Measurements from ENCODE around the gene TLE5. TPM values are rescaled to one million over a fixed set of nuclear protein-coding genes. Genes with fewer than 3 reads are reported as not detected.

Gene TLE5
- total and polyA plus RNA-seq, 8 donors, result 335 to 954 (median 788) TPM

DNA sequence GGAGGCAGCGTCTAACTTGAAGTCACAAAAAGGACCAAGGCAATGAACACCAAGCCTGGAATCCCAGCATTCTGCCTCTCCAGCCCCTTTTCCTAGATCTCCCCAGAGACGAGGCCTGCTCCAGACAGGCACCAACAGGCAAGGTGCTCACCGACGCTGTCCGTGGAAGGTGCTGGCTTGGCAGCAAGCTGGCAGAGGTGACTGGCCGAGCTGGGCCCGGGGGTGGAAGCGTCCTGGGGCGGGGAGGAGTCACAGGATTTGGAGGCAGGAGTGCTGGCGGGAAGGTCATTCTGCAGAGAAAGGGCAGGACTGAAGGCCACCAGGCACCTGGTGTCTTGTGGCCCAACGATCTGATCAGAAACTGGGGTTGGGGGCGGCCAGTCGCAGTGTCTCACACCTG is 51.4 kb downstream of the TLE5 start:
- Histone ChIP-seq H3K9me3 (no peaks in the 10 kb centered on the region), H3K4me1 (no peaks in the 10 kb centered on the region), H3K27me3 (no peaks in the 10 kb centered on the region), H3K4me3 (no peak overlapping the region), H3K36me3 (peaks cover 0 to 50% of the 10 kb centered on the region in 2 donors), H3K27ac (no peak overlapping the region)
- intact Hi-C loops (cut with DNase I), result no loop called here
- TF ChIP-seq, protein P1, sequence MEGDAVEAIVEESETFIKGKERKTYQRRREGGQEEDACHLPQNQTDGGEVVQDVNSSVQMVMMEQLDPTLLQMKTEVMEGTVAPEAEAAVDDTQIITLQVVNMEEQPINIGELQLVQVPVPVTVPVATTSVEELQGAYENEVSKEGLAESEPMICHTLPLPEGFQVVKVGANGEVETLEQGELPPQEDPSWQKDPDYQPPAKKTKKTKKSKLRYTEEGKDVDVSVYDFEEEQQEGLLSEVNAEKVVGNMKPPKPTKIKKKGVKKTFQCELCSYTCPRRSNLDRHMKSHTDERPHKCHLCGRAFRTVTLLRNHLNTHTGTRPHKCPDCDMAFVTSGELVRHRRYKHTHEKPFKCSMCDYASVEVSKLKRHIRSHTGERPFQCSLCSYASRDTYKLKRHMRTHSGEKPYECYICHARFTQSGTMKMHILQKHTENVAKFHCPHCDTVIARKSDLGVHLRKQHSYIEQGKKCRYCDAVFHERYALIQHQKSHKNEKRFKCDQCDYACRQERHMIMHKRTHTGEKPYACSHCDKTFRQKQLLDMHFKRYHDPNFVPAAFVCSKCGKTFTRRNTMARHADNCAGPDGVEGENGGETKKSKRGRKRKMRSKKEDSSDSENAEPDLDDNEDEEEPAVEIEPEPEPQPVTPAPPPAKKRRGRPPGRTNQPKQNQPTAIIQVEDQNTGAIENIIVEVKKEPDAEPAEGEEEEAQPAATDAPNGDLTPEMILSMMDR (IDR thresholded peaks at IDR 0.05), result no peak
- no peak for DNase-seq
- no peak for ATAC-seq

DNA sequence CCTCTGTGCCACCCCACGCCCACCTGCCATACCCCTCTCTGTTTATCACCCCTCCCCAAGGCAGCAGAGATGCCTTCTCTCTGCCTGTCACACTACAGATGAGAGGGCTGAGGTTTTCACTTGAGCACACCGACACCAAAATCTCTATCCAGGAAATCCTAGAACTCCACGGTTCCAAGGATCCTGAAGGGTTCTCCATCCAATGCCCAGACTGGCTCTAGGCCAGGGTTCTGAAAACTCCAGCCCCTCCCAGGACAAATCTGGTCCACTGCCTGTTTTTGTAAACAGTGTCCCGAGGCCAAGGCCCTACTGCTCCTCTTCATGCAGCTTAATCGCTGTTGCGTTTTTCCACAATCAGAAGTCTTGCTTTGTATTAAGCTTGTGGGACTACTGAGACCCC is 53.3 kb downstream of the TLE5 start:
- intact Hi-C loops (cut with DNase I), result no loop called here
- TF ChIP-seq, protein P1 (IDR thresholded peaks at IDR 0.05), result no peak
- no peaks in the 10 kb centered on the region for H3K4me1 ChIP-seq
- peaks cover 0 to 55% of the 10 kb centered on the region in 2 donors for H3K36me3 ChIP-seq
- no peak for DNase-seq
- no peaks in the 10 kb centered on the region for H3K27me3 ChIP-seq
- H3K27ac ChIP-seq, result no peak overlapping the region
- no peak for ATAC-seq
- H3K4me3 ChIP-seq, result no peak overlapping the region
- H3K9me3 ChIP-seq, result no peaks in the 10 kb centered on the region

DNA sequence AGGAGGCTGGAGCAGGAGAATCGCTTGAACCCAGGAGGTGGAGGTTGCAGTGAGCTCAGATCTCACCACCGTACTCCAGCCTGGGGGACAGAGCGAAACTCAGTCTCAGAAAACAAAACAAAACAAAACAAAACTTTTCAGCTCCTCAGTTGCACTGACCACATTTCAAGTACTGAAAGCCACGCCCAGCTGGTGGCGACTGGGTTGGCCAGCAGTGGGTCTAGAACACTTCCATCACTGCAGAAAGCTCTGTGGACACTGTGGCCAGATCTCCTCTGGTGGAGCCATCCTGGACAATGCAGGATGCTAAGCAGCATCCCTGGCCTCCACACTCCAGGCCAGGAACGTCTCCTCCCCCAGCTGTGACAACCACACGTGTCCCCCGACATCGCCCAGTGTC is 54.3 kb downstream of the TLE5 start:
- Histone ChIP-seq H3K4me1 (no peaks in the 10 kb centered on the region), H3K4me3 (no peak overlapping the region), H3K36me3 (peaks cover 0 to 46% of the 10 kb centered on the region in 2 donors), H3K27ac (no peak overlapping the region), H3K27me3 (no peaks in the 10 kb centered on the region), H3K9me3 (no peaks in the 10 kb centered on the region)
- ATAC-seq, result no peak
- no peak for DNase-seq
- TF ChIP-seq, protein P1 (IDR thresholded peaks at IDR 0.05), result no peak
- intact Hi-C loops (cut with DNase I), result no loop called here

DNA sequence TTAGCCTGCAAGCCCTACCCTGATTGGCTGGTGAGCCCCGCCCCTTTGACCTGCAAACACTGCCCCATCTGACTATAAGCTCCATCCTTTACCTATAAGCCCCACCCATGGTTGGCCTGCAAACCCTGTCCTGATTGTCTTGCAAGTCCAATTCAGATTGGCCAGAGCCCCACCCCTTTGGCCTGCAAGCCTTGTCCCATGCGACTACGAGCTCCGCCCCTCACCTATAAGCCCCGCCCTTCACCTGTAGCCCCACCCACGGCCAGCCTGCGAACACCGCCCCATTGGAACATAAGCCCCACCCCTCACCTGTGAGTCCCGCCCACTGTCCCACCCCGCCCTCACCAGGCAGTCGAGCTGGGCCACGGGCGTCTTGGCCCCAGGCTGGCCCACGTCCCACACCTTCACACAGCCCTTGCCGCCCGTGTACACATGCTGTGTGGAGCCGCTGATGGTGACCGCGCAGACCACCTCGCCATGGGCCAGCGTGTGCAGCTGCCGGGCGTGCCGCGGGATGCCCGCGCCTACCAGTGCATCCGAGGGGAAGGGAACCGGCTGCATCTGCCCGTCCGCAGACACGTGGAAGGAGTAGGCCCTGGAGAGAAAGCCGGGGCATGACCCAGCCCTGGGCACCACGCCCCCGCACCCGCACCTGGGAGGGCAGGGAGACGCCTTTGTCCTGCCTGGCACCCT is 56.1 kb downstream of the TLE5 start:
- no peak for DNase-seq
- H3K4me3 ChIP-seq, result no peak overlapping the region
- H3K36me3 ChIP-seq, result peaks cover 0 to 54% of the 10 kb centered on the region in 2 donors
- intact Hi-C loops (cut with DNase I), result no loop called here
- no peaks in the 10 kb centered on the region for H3K27me3 ChIP-seq
- TF ChIP-seq, protein P1 (IDR thresholded peaks at IDR 0.05), result no peak
- ATAC-seq, result peak; percentile 15
- no peaks in the 10 kb centered on the region for H3K9me3 ChIP-seq
- H3K27ac ChIP-seq, result no peak overlapping the region
- H3K4me1 ChIP-seq, result no peaks in the 10 kb centered on the region

DNA sequence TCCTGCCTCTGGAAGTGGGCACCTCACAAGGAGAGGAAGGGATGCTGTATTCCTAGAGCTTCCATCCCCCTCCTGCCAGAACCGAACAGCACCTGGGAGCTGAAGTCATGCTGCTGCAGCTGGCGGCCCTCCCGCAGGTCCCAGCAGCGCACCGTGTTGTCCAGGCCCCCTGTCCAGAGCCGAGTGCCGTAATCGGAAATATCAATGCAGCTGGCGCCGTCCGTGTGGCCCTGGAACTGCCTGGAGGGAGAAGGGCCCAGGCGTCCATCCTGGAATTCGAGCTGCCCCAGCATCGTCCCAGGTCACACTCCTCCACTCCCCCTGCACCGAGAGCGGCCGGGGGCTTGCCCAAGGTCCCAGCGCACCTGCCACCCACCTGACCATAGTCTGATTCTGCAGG is 57.0 kb downstream of the TLE5 start:
- Histone ChIP-seq H3K4me1 (no peaks in the 10 kb centered on the region), H3K9me3 (no peaks in the 10 kb centered on the region), H3K36me3 (peaks cover 0 to 52% of the 10 kb centered on the region in 2 donors), H3K27ac (no peak overlapping the region), H3K27me3 (no peaks in the 10 kb centered on the region), H3K4me3 (no peak overlapping the region)
- TF ChIP-seq, protein P1 (IDR thresholded peaks at IDR 0.05), result no peak
- ATAC-seq (no peak), DNase-seq (no peak)
- intact Hi-C loops (cut with DNase I), result no loop called here
